GM12892 (cell line): ENCODE data around the gene SLC44A3.

ENCODE experiments used
- POLR2A ChIP-seq: IDR thresholded peaks from 2 replicates; pipeline ENCODE4 v1.6.1; 2011; ENCODE audit warnings: low read depth, low read length, control low read depth
- POLR2AphosphoS5 ChIP-seq: IDR thresholded peaks from 2 replicates; pipeline ENCODE4 v1.6.1; 2011; ENCODE audit warnings: low read depth, low read length, control low read depth

DNA sequence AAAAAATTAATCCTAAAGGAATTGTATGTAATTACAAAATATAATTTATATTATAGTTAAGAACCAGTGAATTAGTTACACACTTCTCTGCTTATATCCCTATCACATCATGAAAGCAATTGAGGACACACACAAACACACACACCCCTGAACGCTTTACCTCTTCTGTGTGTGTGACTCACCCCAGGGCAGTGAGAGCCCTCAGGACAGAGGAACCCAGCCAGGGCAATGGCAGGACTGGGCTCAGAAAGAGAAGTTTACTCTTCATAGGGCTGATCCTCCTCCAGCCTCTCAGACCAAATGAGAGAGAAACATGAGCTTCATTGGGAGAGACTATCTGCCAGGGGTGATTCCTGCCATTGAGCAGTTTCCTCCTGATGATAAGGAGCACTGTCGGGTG, 38.1 kb downstream of the SLC44A3 start:
- TF ChIP-seq POLR2A (no peak), POLR2AphosphoS5 (no peak)
